HPDE6-E6E7 (cell line): Measurements from ENCODE around the gene HAL.

ENCODE experiments used
- DNase-seq: peaks from one replicate; pipeline ENCODE4 v3.0.0; 2011; ENCODE audit warnings: missing footprints; ENCODE audit errors: extremely low spot score

The HAL gene

GRCh38 chr12:96014943-96015599 is 18.9 kb upstream of the HAL start:
- DNase-seq, result no peak

DNA sequence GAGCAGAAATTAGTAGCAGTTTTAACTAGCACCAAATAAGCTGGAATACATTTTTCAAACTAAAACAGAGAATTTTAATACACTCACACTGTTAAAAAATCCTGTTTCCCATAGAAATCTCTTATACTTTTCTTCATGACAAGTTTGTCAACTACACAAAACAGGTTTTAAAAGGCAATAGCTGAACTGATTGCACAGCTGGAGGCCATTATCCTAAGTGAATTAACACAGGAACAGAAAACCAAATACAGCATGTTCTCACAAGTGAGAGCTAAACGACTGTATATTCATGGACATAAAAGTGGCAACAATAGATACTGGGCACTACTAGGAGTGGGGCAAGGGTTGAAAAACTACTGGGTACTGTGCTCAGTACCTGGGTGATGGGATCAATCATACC is 11.6 kb upstream of the HAL start:
- no peak for DNase-seq

DNA sequence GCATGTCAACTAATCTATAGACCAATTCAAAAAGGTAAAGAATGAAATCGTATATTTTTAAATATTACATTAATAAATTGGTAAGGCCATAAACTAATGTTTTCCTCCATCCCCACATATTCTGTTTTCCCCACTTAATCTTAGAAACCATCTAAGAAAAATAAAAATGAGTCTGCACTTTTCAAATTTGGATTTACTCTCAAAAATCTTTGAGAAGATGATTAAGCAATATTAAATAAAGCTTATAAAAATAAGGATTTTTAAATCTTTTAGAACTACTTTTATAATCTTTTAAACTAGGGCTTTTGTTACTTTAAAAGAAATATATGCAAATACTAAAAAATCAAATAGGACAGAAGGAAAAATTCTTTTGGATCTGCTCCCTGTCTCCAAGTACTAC is 10.6 kb upstream of the HAL start:
- DNase-seq, result no peak

DNA sequence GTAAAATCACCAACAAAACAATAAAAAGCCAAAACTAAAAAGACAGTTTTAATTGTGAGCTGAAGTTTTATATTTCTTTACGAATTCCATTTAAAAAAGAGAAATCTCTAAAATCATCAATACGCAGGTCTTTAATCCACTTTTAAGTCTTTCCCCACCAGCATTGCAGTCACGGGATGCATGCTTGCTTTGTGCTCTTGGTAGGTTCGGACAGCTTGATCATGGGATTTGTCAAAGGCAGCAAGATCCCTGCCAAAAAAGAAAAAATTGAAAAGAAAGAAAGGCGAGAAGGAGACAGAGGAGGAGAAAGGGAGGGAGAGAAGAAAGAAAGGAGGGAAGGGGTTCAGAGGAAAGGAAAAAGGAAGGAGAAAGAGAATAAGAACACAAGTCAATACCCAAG is 4.7 kb upstream of the HAL start:
- no peak for DNase-seq

DNA sequence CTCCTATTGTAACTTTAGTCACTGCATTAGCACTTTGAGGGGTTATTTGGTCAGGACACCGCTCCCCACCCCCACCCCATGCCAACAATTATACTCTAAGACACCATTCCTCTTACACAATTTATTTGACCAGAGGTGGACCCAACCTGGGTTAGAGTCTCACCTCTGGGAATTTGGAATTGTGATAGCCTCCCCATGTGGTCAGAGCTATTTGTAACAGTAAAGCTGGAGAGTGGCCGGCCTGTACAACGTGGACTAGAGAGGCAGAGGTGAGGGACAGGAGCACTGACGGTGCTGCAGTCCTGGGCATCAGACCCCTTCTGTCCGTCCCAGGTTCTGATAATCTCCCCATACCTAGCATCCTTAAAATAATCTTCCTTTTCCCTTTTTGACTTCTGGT is 3.3 kb upstream of the HAL start:
- no peak for DNase-seq

- DNase-seq, result peak; percentile 40
Observed at GRCh38 chr12:95998611-95999286, 2.6 kb upstream of the HAL start.

- no peak for DNase-seq
Observed at GRCh38 chr12:95997911-95998510, 1.9 kb upstream of the HAL start.

DNA sequence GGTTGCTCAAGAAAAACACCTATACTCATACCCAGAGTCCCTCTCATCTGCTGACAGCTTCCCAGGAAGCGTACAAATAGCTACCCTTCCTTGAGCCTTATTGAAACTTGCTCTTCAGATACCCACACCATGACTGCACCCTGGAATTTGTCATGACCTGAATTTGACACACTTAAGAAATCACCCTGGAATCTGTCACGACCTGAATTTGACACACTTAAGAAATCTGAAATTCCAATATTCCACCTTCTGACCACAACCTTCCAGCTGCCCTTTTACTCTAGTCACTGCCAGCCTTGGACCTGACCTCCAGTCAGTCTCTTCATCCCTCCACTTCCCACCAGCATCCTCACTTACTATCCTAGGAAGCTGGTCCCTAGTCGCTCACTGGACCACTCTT is 1.1 kb upstream of the HAL start:
- DNase-seq, result no peak

DNA sequence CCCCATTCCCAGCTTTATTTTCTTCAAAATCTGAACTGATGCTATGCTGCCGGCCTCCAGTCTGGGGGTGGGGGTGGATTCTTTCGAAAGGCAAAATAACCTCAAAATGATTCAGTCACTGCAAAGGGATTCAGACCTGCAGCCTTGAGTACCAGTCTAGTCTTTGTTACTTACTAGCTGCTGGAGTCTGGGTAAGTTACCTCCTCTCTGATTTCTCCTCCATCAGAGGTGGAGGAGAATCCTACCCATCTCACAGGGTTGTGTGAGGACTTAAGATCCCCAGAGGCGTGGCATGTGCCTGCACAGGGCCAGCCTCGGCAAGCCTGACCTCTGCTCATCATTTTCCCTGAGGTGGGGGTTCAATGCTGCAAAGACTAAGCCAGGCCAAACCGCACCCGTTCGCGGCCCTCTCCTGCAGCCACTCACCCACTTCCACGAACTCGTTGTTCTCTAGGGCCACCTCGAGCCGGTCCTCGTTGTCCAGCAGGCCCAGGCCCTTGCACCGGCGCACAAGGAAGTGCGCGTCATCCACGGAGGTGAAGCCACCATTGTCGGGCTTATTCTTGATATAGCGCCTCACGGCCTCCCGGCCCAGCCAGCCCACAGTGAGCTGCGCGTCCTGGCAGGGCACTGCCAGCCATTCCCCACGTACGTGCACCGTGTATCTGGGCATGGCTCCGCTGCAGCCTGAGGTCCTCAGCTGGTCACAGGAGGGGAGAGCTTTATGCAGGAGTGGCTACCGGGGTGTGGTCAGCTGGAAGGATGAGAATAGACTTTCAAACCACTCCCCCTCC is 709 bp downstream of the HAL start:
- no peak for DNase-seq

DNA sequence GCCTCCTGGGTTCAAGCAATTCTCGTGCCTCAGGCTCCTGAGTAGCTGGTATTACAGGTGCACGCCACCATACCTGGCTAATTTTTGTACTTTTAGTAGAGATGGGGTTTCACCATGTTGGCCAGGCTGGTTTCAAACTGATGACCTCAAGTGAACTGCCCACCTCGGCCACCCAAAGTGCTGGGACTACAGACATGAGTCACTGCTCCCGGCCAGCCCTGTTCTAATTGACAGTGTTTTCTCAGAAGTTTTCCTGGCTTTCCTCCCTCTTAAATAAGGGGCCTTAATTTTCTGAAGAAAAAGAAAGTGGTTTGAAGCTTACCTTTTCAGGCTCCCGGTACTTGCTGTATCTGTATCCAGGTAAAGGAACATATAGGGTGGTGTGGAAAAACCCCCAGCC is 1.7 kb downstream of the HAL start:
- DNase-seq, result no peak

DNA sequence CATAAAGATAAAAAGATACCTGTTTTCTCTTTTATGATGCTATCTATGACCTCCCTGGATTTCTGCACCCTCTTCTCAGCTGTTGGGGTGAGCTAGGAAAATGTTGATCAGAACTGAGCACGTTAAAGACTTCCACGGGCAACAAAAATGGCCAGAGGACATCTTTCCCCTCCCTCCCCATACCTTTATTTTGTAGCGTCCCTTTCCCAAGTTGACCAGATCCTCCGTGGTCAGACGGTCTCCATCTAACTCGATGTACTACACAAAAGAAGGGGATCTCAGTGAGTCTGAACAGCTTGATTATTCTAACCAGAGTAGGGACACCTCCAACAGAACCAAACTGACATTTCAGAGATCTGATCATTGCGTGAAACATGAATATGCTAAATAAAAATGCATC is 2.2 kb downstream of the HAL start:
- no peak for DNase-seq

DNA sequence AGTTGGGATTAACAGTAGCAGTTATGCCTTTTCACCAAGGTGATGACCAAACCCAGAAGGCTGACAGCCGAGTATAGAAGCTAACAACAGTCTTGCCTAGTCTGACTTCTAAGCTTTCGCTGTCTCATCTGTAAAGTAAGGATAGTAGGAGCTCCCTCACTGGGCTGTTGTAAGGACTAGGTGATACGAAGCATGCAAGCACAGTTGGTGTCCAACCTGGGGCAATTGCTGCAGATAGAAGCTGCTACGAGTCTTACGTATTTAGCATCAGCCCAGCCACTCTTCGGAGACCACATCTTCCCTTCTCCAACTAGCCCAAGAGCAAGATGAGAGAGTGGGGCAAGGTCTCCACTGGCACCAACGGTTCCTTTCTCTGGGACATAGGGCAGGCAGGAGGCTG is 6.0 kb downstream of the HAL start:
- DNase-seq, result no peak

DNA sequence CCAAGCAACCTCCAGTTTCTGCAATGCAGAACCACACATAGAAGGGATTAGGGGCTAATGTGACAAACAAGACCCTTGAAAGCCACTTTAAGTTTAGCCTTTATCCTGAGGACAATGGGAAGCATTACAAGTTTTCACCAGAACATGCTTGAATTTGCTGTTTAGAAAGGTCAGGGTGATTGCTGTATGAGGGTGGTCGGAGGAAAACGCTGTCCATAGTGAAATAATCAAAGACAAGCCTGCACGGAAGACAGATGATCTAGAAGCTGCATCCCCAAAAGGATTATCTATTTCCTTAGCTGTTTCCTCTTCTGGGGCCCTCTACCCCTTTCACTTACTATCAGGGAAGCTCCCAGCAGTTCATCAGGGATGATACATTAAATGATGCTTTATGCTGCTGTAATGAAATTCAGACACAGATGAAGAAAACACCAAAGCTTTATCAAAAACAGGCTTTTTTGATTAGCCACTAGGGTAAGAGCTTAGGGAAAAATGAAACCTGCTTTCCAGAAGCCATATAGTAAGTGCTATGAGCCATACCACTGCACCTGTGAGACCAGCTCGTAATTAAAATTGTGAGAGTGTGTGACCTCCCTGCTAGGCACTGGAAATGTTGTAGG is 6.5 kb downstream of the HAL start:
- no peak for DNase-seq

DNA sequence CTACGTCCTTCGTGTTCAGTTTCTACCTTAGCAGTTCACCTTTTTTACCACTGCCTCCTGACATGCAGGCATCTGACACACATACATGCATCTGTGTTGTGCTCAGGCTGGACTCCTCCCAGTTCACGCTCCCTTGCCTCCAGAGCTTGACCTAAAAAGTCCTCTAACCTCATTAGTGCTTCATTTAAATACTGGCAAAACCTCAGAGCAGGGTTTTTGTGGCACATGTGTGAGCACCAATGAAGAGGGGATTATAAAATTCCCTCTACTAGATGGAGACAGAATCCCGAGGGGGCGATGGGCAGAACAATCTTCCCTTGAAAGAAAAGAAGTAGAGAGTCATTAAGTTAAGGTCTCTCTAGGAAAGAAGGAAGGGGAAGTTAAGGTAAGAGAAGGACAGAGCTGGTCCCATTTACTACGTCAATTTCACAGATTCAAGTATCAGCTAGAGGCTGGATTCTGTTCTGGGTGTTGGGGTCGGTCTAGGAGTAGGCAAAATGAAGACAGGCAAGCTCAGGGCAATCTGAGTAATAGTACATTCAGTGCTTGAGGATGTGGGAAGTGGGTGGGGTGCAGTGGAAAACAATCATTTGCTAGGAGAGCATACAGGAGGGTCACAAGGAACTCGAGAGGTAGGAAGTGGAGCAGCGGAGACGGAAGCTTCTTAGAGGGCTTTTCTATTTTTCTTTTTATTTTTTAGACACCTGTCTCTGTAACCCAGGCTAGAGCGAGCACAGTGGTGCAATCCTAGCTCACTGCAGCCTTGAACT is 7.5 kb downstream of the HAL start:
- DNase-seq, result no peak

GRCh38 chr12:95986635-95987570 is 9.2 kb downstream of the HAL start:
- DNase-seq, result no peak

- no peak for DNase-seq
Observed at GRCh38 chr12:95984682-95985081, 11.5 kb downstream of the HAL start.

GRCh38 chr12:95982602-95983001 is 13.5 kb downstream of the HAL start:
- DNase-seq, result no peak

DNA sequence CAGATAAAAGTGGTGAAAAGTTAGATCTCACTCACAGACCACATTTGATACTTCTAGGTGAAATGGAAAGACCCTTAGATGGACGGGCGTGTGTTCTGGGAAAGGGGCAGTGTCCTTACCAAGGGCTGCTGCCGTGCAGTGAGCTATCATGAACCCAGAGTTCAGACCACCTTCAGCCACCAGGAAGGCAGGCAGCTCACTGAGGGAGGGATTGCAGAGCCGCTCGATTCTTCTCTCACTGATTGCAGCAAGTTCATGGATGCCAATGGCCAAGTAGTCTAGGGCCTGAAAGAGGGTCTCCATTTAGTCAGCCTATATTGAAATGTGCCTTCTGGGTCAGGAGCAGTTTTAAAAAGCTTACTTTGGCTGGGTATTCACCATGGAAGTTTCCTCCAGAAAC is 15.7 kb downstream of the HAL start:
- no peak for DNase-seq

DNA sequence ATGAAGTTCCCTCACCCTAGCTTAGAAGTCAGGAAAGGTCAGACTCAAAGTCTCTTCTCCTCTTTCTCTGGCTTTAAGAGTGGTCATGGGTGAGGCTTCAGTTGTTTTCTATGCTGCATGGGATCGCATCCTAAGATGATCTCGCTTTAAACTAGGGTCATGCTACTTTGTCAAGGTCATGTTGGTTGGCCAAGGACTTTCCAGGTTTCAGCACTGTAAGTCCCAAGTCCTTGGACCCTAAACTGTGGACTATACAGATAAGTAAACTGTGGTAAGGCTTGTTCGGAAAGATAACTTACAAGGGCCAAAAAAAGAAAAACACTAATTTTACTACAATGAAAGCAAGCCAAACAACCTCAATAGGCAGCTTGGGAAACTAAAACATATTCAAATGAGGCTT is 17.4 kb downstream of the HAL start:
- DNase-seq, result no peak

GRCh38 chr12:95978351-95978750 is 17.8 kb downstream of the HAL start:
- no peak for DNase-seq
